ENCODE measurements around the gene SPHK2. TPM values are rescaled to one million over a fixed set of nuclear protein-coding genes. Genes with fewer than 3 reads are reported as not detected.

SPHK2 gene
- total RNA-seq, 1 donor from 2014 or later = 21.2 TPM

- DNase-seq (ENCODE audit: extremely low read depth, low read depth, low spot score) = no peak
These were observed 16.9 kb downstream of the SPHK2 start for GRCh38 chr19:48635966-48636858.

GRCh38 chr19:48636859-48637448 is 17.6 kb downstream of the SPHK2 start, which contains the start of gene DBP:
TSS of gene DBP (minus strand) at chr19:48637379. CDS start at chr19:48636994, 385 bp downstream.
- DNase-seq (ENCODE audit: extremely low read depth, low read depth, low spot score) = no peak

GRCh38 chr19:48637449-48637947 is 18.2 kb downstream of the SPHK2 start:
- DNase-seq (ENCODE audit: extremely low read depth, low read depth, low spot score) = no peak

GRCh38 chr19:48637948-48638830 is 18.9 kb downstream of the SPHK2 start:
- no peak for DNase-seq (ENCODE audit: extremely low read depth, low read depth, low spot score)

GRCh38 chr19:48638831-48639381 is 19.6 kb downstream of the SPHK2 start:
- DNase-seq (ENCODE audit: extremely low read depth, low read depth, low spot score) = no peak

GRCh38 chr19:48639483-48640375 is 20.4 kb downstream of the SPHK2 start:
- no peak for DNase-seq (ENCODE audit: extremely low read depth, low read depth, low spot score)

- DNase-seq (ENCODE audit: extremely low read depth, low read depth, low spot score) = no peak
These were observed 22.5 kb downstream of the SPHK2 start for GRCh38 chr19:48641850-48642249.

GRCh38 chr19:48642862-48643261 is 23.6 kb downstream of the SPHK2 start:
- DNase-seq (ENCODE audit: extremely low read depth, low read depth, low spot score) = no peak

GRCh38 chr19:48644355-48644754 is 25.0 kb downstream of the SPHK2 start:
- no peak for DNase-seq (ENCODE audit: extremely low read depth, low read depth, low spot score)

GRCh38 chr19:48644839-48645619 is 25.7 kb downstream of the SPHK2 start:
- no peak for DNase-seq (ENCODE audit: extremely low read depth, low read depth, low spot score)

- DNase-seq (ENCODE audit: extremely low read depth, low read depth, low spot score) = no peak
These were observed 26.3 kb downstream of the SPHK2 start for GRCh38 chr19:48645620-48646000.

- DNase-seq (ENCODE audit: extremely low read depth, low read depth, low spot score) = no peak
These were observed 26.9 kb downstream of the SPHK2 start, which contains the start of gene CA11 for GRCh38 chr19:48646001-48646721. TSS of gene CA11 (minus strand) at chr19:48646187. CDS start at chr19:48645632, 555 bp downstream.

- DNase-seq (ENCODE audit: extremely low read depth, low read depth, low spot score) = no peak
These were observed 27.5 kb downstream of the SPHK2 start for GRCh38 chr19:48646722-48647216.

GRCh38 chr19:48648134-48648533 is 28.8 kb downstream of the SPHK2 start:
- no peak for DNase-seq (ENCODE audit: extremely low read depth, low read depth, low spot score)

- DNase-seq (ENCODE audit: extremely low read depth, low read depth, low spot score) = no peak
These were observed 31.8 kb downstream of the SPHK2 start for GRCh38 chr19:48650974-48651682.

GRCh38 chr19:48651683-48652048 is 32.4 kb downstream of the SPHK2 start:
- no peak for DNase-seq (ENCODE audit: extremely low read depth, low read depth, low spot score)

GRCh38 chr19:48654299-48655059 is 35.2 kb downstream of the SPHK2 start:
- DNase-seq (ENCODE audit: extremely low read depth, low read depth, low spot score) = no peak

All from glomerular endothelial cell (primary cell).